Natural killer cell (primary cell): Measurements from ENCODE around the gene KPNA2. TPM values are rescaled to one million over a fixed set of nuclear protein-coding genes. Genes with fewer than 3 reads are reported as not detected.
"Not testable (repeated sequence)": the region's sequence is repeated elsewhere in the genome, so short reads cannot be mapped to it uniquely, and the experiment has no call there.

Experiments
- ATAC-seq, 3 donors: fragments of 150-1000 bp in 2 of 3; fragments of 200-7000 bp in 1 of 3; cut with Tn5 transposase; 1 replicate in 1 of 3; 2 replicates in 2 of 3; pipeline ENCODE4 v1.10.0; 2021; ENCODE audit warnings: mild to moderate bottlenecking in 2 of 3, moderate library complexity in 2 of 3
- DNase-seq, 2 donors: peaks; one replicate each; pipeline versions ENCODE4 v3.0.0 to v3.0.0-alpha.2; 2013 to 2021; ENCODE audit warnings: mixed read lengths in 1 of 2
- H3K27ac ChIP-seq: one replicate; pipeline ENCODE4 v1.5.1; 2013; ENCODE audit warnings: mild to moderate bottlenecking, low read length
- H3K27me3 ChIP-seq: one replicate; pipeline ENCODE4 v1.6.1; 2013; ENCODE audit warnings: low read length; ENCODE audit not compliant: control insufficient read depth, insufficient read depth
- H3K36me3 ChIP-seq: one replicate; pipeline ENCODE4 v1.6.1; 2013; ENCODE audit warnings: low read length; ENCODE audit not compliant: control insufficient read depth, insufficient read depth
- H3K4me1 ChIP-seq: one replicate; pipeline ENCODE4 v1.6.1; 2013; ENCODE audit warnings: low read length; ENCODE audit not compliant: control insufficient read depth, insufficient read depth
- H3K4me3 ChIP-seq: one replicate; pipeline ENCODE4 v1.5.1; 2013; ENCODE audit warnings: low read length
- H3K9me3 ChIP-seq: one replicate; pipeline ENCODE4 v1.6.1; 2013; ENCODE audit warnings: low read length; ENCODE audit not compliant: control insufficient read depth, insufficient read depth
- H3K27ac Mint-ChIP-seq, 2 donors: one replicate each; pipeline ENCODE4 v1.8.0; 2022; ENCODE audit warnings: mild to moderate bottlenecking in 2 of 2, mixed read lengths in 2 of 2, moderate library complexity in 1 of 2
- H3K27me3 Mint-ChIP-seq, 2 donors: one replicate each; pipeline ENCODE4 v1.8.0; 2022; ENCODE audit warnings: low read depth in 2 of 2, mixed read lengths in 2 of 2
- H3K36me3 Mint-ChIP-seq: one replicate; pipeline ENCODE4 v1.8.0; 2022; ENCODE audit warnings: mixed read lengths
- H3K4me1 Mint-ChIP-seq, 2 donors: one replicate each; pipeline ENCODE4 v1.8.0; 2022; ENCODE audit warnings: mixed read lengths in 2 of 2
- H3K4me3 Mint-ChIP-seq: one replicate; pipeline ENCODE4 v1.8.0; 2022; ENCODE audit warnings: mild to moderate bottlenecking, moderate library complexity, mixed read lengths
- H3K9me3 Mint-ChIP-seq, 2 donors: one replicate each; pipeline ENCODE4 v1.8.0; 2022; ENCODE audit warnings: mixed read lengths in 2 of 2
- CTCF ChIP-seq: fragments of 200-600 bp; IDR thresholded peaks from one replicate; pipeline ENCODE4 v1.8.0; 2022; ENCODE audit warnings: antibody characterized with exemption
- WGBS: methylation state at CpG from one replicate; pipeline ENCODE4 v1.1.7; 2013; ENCODE audit warnings: missing lambda C conversion rate; ENCODE audit not compliant: insufficient coverage; 5-methylcytosine and 5-hydroxymethylcytosine counted together
- intact Hi-C: fragments of 100-400 bp; cut with micrococcal nuclease; formaldehyde crosslinking; loops from one replicate; pipeline ENCODE4 v1.14.2; 2022
- total RNA-seq, 4 donors: library from RNA; stranded (reverse); fragments of 120-200 nt in 1 of 4; gene quantifications; one replicate each; pipeline versions ENCODE4 v1.2.3 to v1.2.4, GENCODE V29; 2013 to 2022

KPNA2 gene
- total RNA-seq, 3 donors from 2014 or later (not counting 1 experiment from before 2014, with no cell fraction given): 45.1 to 52.8 (median 49.3) TPM

- Mint-ChIP-seq H3K27ac (no peak overlapping the region), H3K36me3 (no peaks in the 10 kb centered on the region), H3K27me3 (peaks cover 0 to 3% of the 10 kb centered on the region in 2 donors), H3K9me3 (no peaks in the 10 kb centered on the region), H3K4me1 (peaks cover 14% of the 10 kb centered on the region in 2 donors), H3K4me3 (peak overlapping the region; percentile 55)
- Histone ChIP-seq H3K9me3 (no peaks in the 10 kb centered on the region), H3K27ac (no peak overlapping the region), H3K4me1 (peaks cover 17% of the 10 kb centered on the region), H3K36me3 (no peaks in the 10 kb centered on the region), H3K27me3 (no peaks in the 10 kb centered on the region), H3K4me3 (no peak overlapping the region)
- ATAC-seq (no peak), DNase-seq (no peak)
- TF ChIP-seq CTCF: no peak
- intact Hi-C loops: no loop called here
- WGBS: 95% methylated on average over 8 of the region's 8 CpGs
Measured at GRCh38 chr17:68021963-68022362, 13.6 kb upstream of the KPNA2 start.

- H3K4me3 Mint-ChIP-seq, H3K27me3 ChIP-seq, DNase-seq, H3K4me3 ChIP-seq, H3K27me3 Mint-ChIP-seq, H3K27ac ChIP-seq, H3K9me3 ChIP-seq, H3K27ac Mint-ChIP-seq, H3K36me3 ChIP-seq, ATAC-seq, H3K9me3 Mint-ChIP-seq, H3K36me3 Mint-ChIP-seq, intact Hi-C loops: not testable (repeated sequence)
- H3K4me1 ChIP-seq: peaks cover 17% of the 10 kb centered on the region
- 92% methylated on average over 15 of the region's 15 CpGs for WGBS
- H3K4me1 Mint-ChIP-seq: peaks cover 14% of the 10 kb centered on the region in 2 donors
Measured at GRCh38 chr17:68022547-68022946, 13.0 kb upstream of the KPNA2 start.

- H3K4me3 Mint-ChIP-seq: no peak overlapping the region
Measured at GRCh38 chr17:68029512-68030215, 5.9 kb upstream of the KPNA2 start.

More at GRCh38 chr17:68029512-68030215, 5.9 kb upstream of the KPNA2 start:
- Histone ChIP-seq H3K4me3 (no peak overlapping the region), H3K27ac (no peak overlapping the region), H3K9me3 (no peaks in the 10 kb centered on the region), H3K27me3 (no peaks in the 10 kb centered on the region), H3K36me3 (no peaks in the 10 kb centered on the region), H3K4me1 (no peaks in the 10 kb centered on the region)
- intact Hi-C loops: no loop called here
- Mint-ChIP-seq H3K9me3 (no peaks in the 10 kb centered on the region), H3K36me3 (no peaks in the 10 kb centered on the region), H3K27ac (no peak overlapping the region), H3K4me1 (no peaks in the 10 kb centered on the region), H3K27me3 (no peaks in the 10 kb centered on the region)
- no peak for TF ChIP-seq CTCF
- ATAC-seq (no peak), DNase-seq (no peak)
- 75% methylated on average over 8 of the region's 8 CpGs for WGBS
